ENCODE results near the gene SLC12A7. TPM values are rescaled to one million over a fixed set of nuclear protein-coding genes. Genes with fewer than 3 reads are reported as not detected.
"Not testable (repeated sequence)": the region's sequence is repeated elsewhere in the genome, so short reads cannot be mapped to it uniquely, and the experiment has no call there.

The SLC12A7 gene
- 100 to 1,000 TPM; 101 to 111 TPM for total RNA-seq

- POLR2A ChIA-PET: no interaction called here
- no peaks in the 10 kb centered on the region for H3K27me3 Mint-ChIP-seq (ENCODE audit: low read depth)
- peak within 1 kb of the TSS; percentile 86 for H3K27ac Mint-ChIP-seq
- DNase-seq: peak; percentile 78
- peaks cover 33% of the 10 kb centered on the region for H3K36me3 Mint-ChIP-seq (ENCODE audit: low read depth)
- ATAC-seq: peak; percentile 71
- no peaks in the 10 kb centered on the region for H3K9me3 Mint-ChIP-seq (ENCODE audit: insufficient read depth)
- CTCF ChIA-PET: no interaction called here
- H3K4me3 Mint-ChIP-seq: peak within 1 kb of the TSS; percentile 88
- peaks cover 38% of the 10 kb centered on the region for H3K4me1 Mint-ChIP-seq (ENCODE audit: low read depth)
Measured at GRCh38 chr5:1111727-1112289, at the start of gene SLC12A7. SLC12A7 (minus strand) TSS chr5:1112063; CDS start chr5:1111991, 72 bp downstream.

GRCh38 chr5:1161108-1161832, 49.4 kb upstream of the SLC12A7 start:
- Mint-ChIP-seq H3K27ac (no peak overlapping the region), H3K27me3 (ENCODE audit: low read depth) (peaks cover 33% of the 10 kb centered on the region), H3K36me3 (ENCODE audit: low read depth) (no peaks in the 10 kb centered on the region), H3K4me1 (ENCODE audit: low read depth) (no peaks in the 10 kb centered on the region), H3K9me3 (ENCODE audit: insufficient read depth) (no peaks in the 10 kb centered on the region), H3K4me3 (no peak overlapping the region)
- POLR2A ChIA-PET: interaction anchor here (0.5 kb wide), 1 partner anchor 458 kb away, joined by 3 read pairs; no protein-coding TSS in a partner anchor
- ATAC-seq: no peak
- CTCF ChIA-PET: no interaction called here
- DNase-seq: no peak

- Mint-ChIP-seq H3K4me1 (ENCODE audit: low read depth) (no peaks in the 10 kb centered on the region), H3K27ac (no peak overlapping the region), H3K9me3 (ENCODE audit: insufficient read depth) (no peaks in the 10 kb centered on the region), H3K36me3 (ENCODE audit: low read depth) (no peaks in the 10 kb centered on the region), H3K4me3 (no peak overlapping the region), H3K27me3 (ENCODE audit: low read depth) (peaks cover 34% of the 10 kb centered on the region)
- ChIA-PET CTCF (no interaction called here), POLR2A (no interaction called here)
- no peak for DNase-seq
- ATAC-seq: no peak
Measured at GRCh38 chr5:1159774-1160406, 48.0 kb upstream of the SLC12A7 start.

GRCh38 chr5:1159341-1159675, 47.4 kb upstream of the SLC12A7 start:
- Mint-ChIP-seq H3K4me3 (no peak overlapping the region), H3K4me1 (ENCODE audit: low read depth) (peaks cover 3% of the 10 kb centered on the region), H3K27me3 (ENCODE audit: low read depth) (peaks cover 35% of the 10 kb centered on the region), H3K27ac (no peak overlapping the region), H3K36me3 (ENCODE audit: low read depth) (no peaks in the 10 kb centered on the region), H3K9me3 (ENCODE audit: insufficient read depth) (no peaks in the 10 kb centered on the region)
- no peak for ATAC-seq
- POLR2A ChIA-PET: no interaction called here
- CTCF ChIA-PET: interaction anchor here (1.0 kb wide), 1 partner anchor 9 kb away, joined by 3 read pairs; no protein-coding TSS in a partner anchor
- no peak for DNase-seq

- CTCF ChIA-PET: interaction anchor here (1.0 kb wide), 1 partner anchor 9 kb away, joined by 3 read pairs; no protein-coding TSS in a partner anchor
Measured at GRCh38 chr5:1158647-1159340, 46.9 kb upstream of the SLC12A7 start.

GRCh38 chr5:1157461-1157986, 45.7 kb upstream of the SLC12A7 start:
- H3K4me3 Mint-ChIP-seq; CTCF ChIA-PET; ATAC-seq; H3K36me3 Mint-ChIP-seq (ENCODE audit: low read depth); H3K9me3 Mint-ChIP-seq (ENCODE audit: insufficient read depth); DNase-seq; POLR2A ChIA-PET; H3K27ac Mint-ChIP-seq: not testable (repeated sequence)
- H3K27me3 Mint-ChIP-seq (ENCODE audit: low read depth): peaks cover 40% of the 10 kb centered on the region
- H3K4me1 Mint-ChIP-seq (ENCODE audit: low read depth): peaks cover 18% of the 10 kb centered on the region

More at GRCh38 chr5:1158647-1159340, 46.9 kb upstream of the SLC12A7 start:
- POLR2A ChIA-PET: no interaction called here
- H3K9me3 Mint-ChIP-seq (ENCODE audit: insufficient read depth): no peaks in the 10 kb centered on the region
- H3K27me3 Mint-ChIP-seq (ENCODE audit: low read depth): peaks cover 40% of the 10 kb centered on the region
- ATAC-seq: no peak
- H3K27ac Mint-ChIP-seq: no peak overlapping the region
- no peak for DNase-seq
- no peaks in the 10 kb centered on the region for H3K36me3 Mint-ChIP-seq (ENCODE audit: low read depth)
- peaks cover 7% of the 10 kb centered on the region for H3K4me1 Mint-ChIP-seq (ENCODE audit: low read depth)
- no peak overlapping the region for H3K4me3 Mint-ChIP-seq

- ChIA-PET POLR2A (no interaction called here), CTCF (no interaction called here)
Measured at GRCh38 chr5:1156754-1157460, 45.0 kb upstream of the SLC12A7 start.

GRCh38 chr5:1156033-1156753, 44.3 kb upstream of the SLC12A7 start:
- H3K4me1 Mint-ChIP-seq (ENCODE audit: low read depth): peaks cover 27% of the 10 kb centered on the region
- H3K9me3 Mint-ChIP-seq (ENCODE audit: insufficient read depth): no peaks in the 10 kb centered on the region
- no peak overlapping the region for H3K27ac Mint-ChIP-seq
- ATAC-seq: no peak
- ChIA-PET POLR2A (no interaction called here), CTCF (no interaction called here)
- peaks cover 40% of the 10 kb centered on the region for H3K27me3 Mint-ChIP-seq (ENCODE audit: low read depth)
- H3K4me3 Mint-ChIP-seq: no peak overlapping the region
- H3K36me3 Mint-ChIP-seq (ENCODE audit: low read depth): no peaks in the 10 kb centered on the region
- no peak for DNase-seq

More at GRCh38 chr5:1156754-1157460, 45.0 kb upstream of the SLC12A7 start:
- no peak overlapping the region for H3K4me3 Mint-ChIP-seq
- no peaks in the 10 kb centered on the region for H3K36me3 Mint-ChIP-seq (ENCODE audit: low read depth)
- H3K27ac Mint-ChIP-seq: no peak overlapping the region
- H3K9me3 Mint-ChIP-seq (ENCODE audit: insufficient read depth): no peaks in the 10 kb centered on the region
- no peak for ATAC-seq
- no peak for DNase-seq
- H3K4me1 Mint-ChIP-seq (ENCODE audit: low read depth): peaks cover 24% of the 10 kb centered on the region
- peaks cover 40% of the 10 kb centered on the region for H3K27me3 Mint-ChIP-seq (ENCODE audit: low read depth)

GRCh38 chr5:1155191-1156032, 43.5 kb upstream of the SLC12A7 start:
- peaks cover 30% of the 10 kb centered on the region for H3K4me1 Mint-ChIP-seq (ENCODE audit: low read depth)
- H3K27me3 Mint-ChIP-seq (ENCODE audit: low read depth): peaks cover 41% of the 10 kb centered on the region
- ATAC-seq (no peak), DNase-seq (no peak)
- H3K27ac Mint-ChIP-seq: no peak overlapping the region
- H3K9me3 Mint-ChIP-seq (ENCODE audit: insufficient read depth): no peaks in the 10 kb centered on the region
- POLR2A ChIA-PET: no interaction called here
- H3K36me3 Mint-ChIP-seq (ENCODE audit: low read depth): no peaks in the 10 kb centered on the region
- CTCF ChIA-PET: no interaction called here
- H3K4me3 Mint-ChIP-seq: no peak overlapping the region

- peak; percentile 37 for ATAC-seq
Measured at GRCh38 chr5:1153428-1153827, 41.6 kb upstream of the SLC12A7 start.

More at GRCh38 chr5:1153428-1153827, 41.6 kb upstream of the SLC12A7 start:
- no peaks in the 10 kb centered on the region for H3K9me3 Mint-ChIP-seq (ENCODE audit: insufficient read depth)
- no peak overlapping the region for H3K4me3 Mint-ChIP-seq
- peaks cover 31% of the 10 kb centered on the region for H3K4me1 Mint-ChIP-seq (ENCODE audit: low read depth)
- no peaks in the 10 kb centered on the region for H3K36me3 Mint-ChIP-seq (ENCODE audit: low read depth)
- CTCF ChIA-PET: no interaction called here
- peak; percentile 45 for DNase-seq
- H3K27me3 Mint-ChIP-seq (ENCODE audit: low read depth): peaks cover 35% of the 10 kb centered on the region
- H3K27ac Mint-ChIP-seq: peak overlapping the region; percentile 55
- POLR2A ChIA-PET: no interaction called here
